HCT116 (cell line): ENCODE results near the gene TRERF1. TPM values are rescaled to one million over a fixed set of nuclear protein-coding genes. Genes with fewer than 3 reads are reported as not detected.

Experiments
- ATAC-seq: fragments of 200-7000 bp; cut with Tn5 transposase; 2 replicates; pipeline ENCODE4 v1.9.1; 2020; ENCODE audit warnings: mild to moderate bottlenecking, moderate library complexity
- BruUV-seq: library from RNA; stranded (reverse); fragments of 400-500 nt; replicated peaks from 2 replicates; lab custom pipeline; 2021; lab: Mats Ljungman, UMichigan
- CTCF ChIA-PET: fragments of 300-600 bp; sonication (Branson Sonifier 250); formaldehyde crosslinking; loops from one replicate; lab custom pipeline; 2021; ENCODE audit warnings: antibody characterized with exemption; lab: Charles Lee
- POLR2A ChIA-PET: fragments of 300-600, 350-600 bp; sonication (Branson Sonifier 250); formaldehyde crosslinking; loops from one replicate; lab custom pipeline; 2021; ENCODE audit warnings: antibody characterized with exemption; lab: Charles Lee
- RAD21 ChIA-PET, 2 experiments: fragments of 300-600 bp; sonication (Branson Sonifier 250); formaldehyde crosslinking; loops; one replicate each; lab custom pipeline; 2023; ENCODE audit warnings: low total read pairs in 2 of 2; ENCODE audit not compliant: uncharacterized antibody in 2 of 2, unreplicated experiment in 2 of 2, low non-redundant PET in 1 of 2; lab: Charles Lee
- DNase-seq: peaks from one replicate; pipeline ENCODE4 v3.0.0-alpha.2; 2010; ENCODE audit warnings: low read depth, low spot score
- H2AFZ ChIP-seq: fragments of 200-600 bp; shearing (Covaris generic), sonication (generic); 2 replicates; pipeline ENCODE4 v1.6.1; 2017; ENCODE audit warnings: low read depth, mixed run types, mixed read lengths, antibody characterized with exemption, low read length; ENCODE audit not compliant: poor library complexity, severe bottlenecking
- H3K27ac ChIP-seq: 2 replicates; pipeline ENCODE4 v1.5.1; 2012; ENCODE audit warnings: low read depth, low read length
- H3K27me3 ChIP-seq: fragments of 200-600 bp; sonication (generic); 2 replicates; pipeline ENCODE4 v1.6.1; 2016; ENCODE audit warnings: mixed run types, low read length, mixed read lengths; ENCODE audit not compliant: insufficient read depth
- H3K36me3 ChIP-seq, 2 experiments: fragments of 200-500 bp in 1 of 2; fragments of 200-600 bp in 1 of 2; sonication (Bioruptor generic) in 1 of 2; sonication (generic) in 1 of 2; 2 replicates each; pipeline versions ENCODE4 v1.5.1 to v1.6.1; 2014 to 2016; ENCODE audit warnings: low read length in 2 of 2, inconsistent platforms in 1 of 2, mixed read lengths in 1 of 2, mixed run types in 1 of 2; ENCODE audit not compliant: insufficient read depth in 2 of 2, control insufficient read depth in 1 of 2
- H3K4me1 ChIP-seq, 2 experiments: fragments of 200-600 bp in 1 of 2; sonication (generic) in 1 of 2; 2 replicates each; pipeline versions ENCODE4 v1.5.1 to v1.6.1; 2012 to 2017; ENCODE audit warnings: low read length in 2 of 2, inconsistent platforms in 1 of 2, mild to moderate bottlenecking in 1 of 2, mixed read lengths in 1 of 2, mixed run types in 1 of 2, moderate library complexity in 1 of 2; ENCODE audit not compliant: insufficient read depth in 2 of 2, control insufficient read depth in 1 of 2
- H3K4me2 ChIP-seq: fragments of 200-600 bp; sonication (generic); 2 replicates; pipeline ENCODE4 v1.6.1; 2017; ENCODE audit warnings: mixed run types, low read length, mixed read lengths
- H3K4me3 ChIP-seq, 2 experiments: fragments of 200-600 bp in 1 of 2; sonication (generic) in 1 of 2; replicated peaks in 1 of 2; 2 replicates each; pipeline ENCODE4 v1.5.1; 2011 to 2016; ENCODE audit warnings: low read length in 2 of 2, control low read depth in 1 of 2, low read depth in 1 of 2, mild to moderate bottlenecking in 1 of 2, mixed read lengths in 1 of 2, mixed run types in 1 of 2
- H3K79me2 ChIP-seq: fragments of 200-600 bp; sonication (generic); 2 replicates; pipeline ENCODE4 v1.6.1; 2017; ENCODE audit warnings: mild to moderate bottlenecking, mixed run types, low read length, moderate library complexity, mixed read lengths; ENCODE audit not compliant: insufficient read depth
- H3K9ac ChIP-seq: fragments of 200-600 bp; sonication (generic); 2 replicates; pipeline ENCODE4 v1.6.1; 2016; ENCODE audit warnings: low read length, mixed read lengths
- H3K9me2 ChIP-seq: fragments of 200-600 bp; sonication (generic), shearing (Covaris generic); 2 replicates; pipeline ENCODE4 v1.6.1; 2017; ENCODE audit warnings: mixed run types, mild to moderate bottlenecking, moderate library complexity; ENCODE audit not compliant: insufficient read depth
- H3K9me3 ChIP-seq, 2 experiments: fragments of 200-500 bp in 1 of 2; fragments of 200-600 bp in 1 of 2; sonication (Bioruptor generic) in 1 of 2; sonication (generic) in 1 of 2; 2 replicates each; pipeline ENCODE4 v1.6.1; 2014 to 2017; ENCODE audit warnings: low read length in 2 of 2, mixed read lengths in 2 of 2, inconsistent platforms in 1 of 2, low read depth in 1 of 2, mild to moderate bottlenecking in 1 of 2, mixed run types in 1 of 2, moderate library complexity in 1 of 2; ENCODE audit not compliant: control insufficient read depth in 1 of 2, insufficient read depth in 1 of 2
- H4K20me1 ChIP-seq: fragments of 200-600 bp; sonication (generic), shearing (Covaris generic); 2 replicates; pipeline ENCODE4 v1.6.1; 2017; ENCODE audit warnings: mixed run types, mild to moderate bottlenecking, moderate library complexity; ENCODE audit not compliant: insufficient read depth
- ATF3 ChIP-seq: IDR thresholded peaks from 2 replicates; pipeline ENCODE4 v1.6.1; 2012
- EGR1 ChIP-seq: IDR thresholded peaks from 2 replicates; pipeline ENCODE4 v1.6.1; 2012; ENCODE audit warnings: low read depth
- EZH2 ChIP-seq: fragments of 200-600 bp; sonication (generic); IDR thresholded peaks from 2 replicates; pipeline ENCODE4 v1.6.1; 2017; ENCODE audit warnings: antibody characterized with exemption, mixed run types
- JUND ChIP-seq: IDR thresholded peaks from 2 replicates; pipeline ENCODE4 v1.6.1; 2012
- POLR2A ChIP-seq: IDR thresholded peaks from 2 replicates; pipeline ENCODE4 v1.7.0; 2011; ENCODE audit warnings: borderline replicate concordance; ENCODE audit not compliant: insufficient read depth, insufficient read length; ENCODE audit errors: extremely low read depth
- POLR2AphosphoS5 ChIP-seq: IDR thresholded peaks from 2 replicates; pipeline ENCODE4 v1.6.1; 2011; ENCODE audit warnings: mild to moderate bottlenecking, low read depth, low read length, moderate library complexity
- RAD21 ChIP-seq: IDR thresholded peaks from 2 replicates; pipeline ENCODE4 v1.6.1; 2012; ENCODE audit warnings: low read depth, mild to moderate bottlenecking
- SRF ChIP-seq: IDR thresholded peaks from 2 replicates; pipeline ENCODE4 v1.6.1; 2012; ENCODE audit warnings: low read depth
- TCF7L2 ChIP-seq: IDR thresholded peaks from 2 replicates; pipeline ENCODE4 v1.7.0; 2011; ENCODE audit warnings: borderline replicate concordance, inconsistent platforms; ENCODE audit not compliant: insufficient read depth, insufficient read length; ENCODE audit errors: extremely low read depth
- YY1 ChIP-seq: IDR thresholded peaks from 2 replicates; pipeline ENCODE4 v1.6.1; 2011; ENCODE audit warnings: low read length, low read depth, moderate library complexity, mild to moderate bottlenecking; ENCODE audit not compliant: insufficient replicate concordance; ENCODE audit errors: extremely low read depth
- ZFX ChIP-seq: fragments of 450-650 bp; IDR thresholded peaks from 2 replicates; pipeline ENCODE4 v1.6.1; 2017
- intact Hi-C: fragments of 100-400 bp; cut with micrococcal nuclease; formaldehyde crosslinking; loops from 2 replicates; pipeline ENCODE4 v1.10.0; 2022
- total RNA-seq: library from RNA; stranded (reverse); gene quantifications from one replicate; pipeline ENCODE4 v1.2.1, GENCODE V29; 2021; ENCODE audit not compliant: unreplicated experiment
- TF ChIP-seq, protein P1 (sequence below), 3 experiments: fragments of 200-600 bp in 1 of 3; sonication (generic) in 1 of 3; IDR thresholded peaks in 2 of 3; conservative IDR thresholded peaks in 1 of 3; 2 replicates each; pipeline ENCODE4 v1.5.1; 2012 to 2017; ENCODE audit warnings: low read depth in 2 of 3, low read length in 2 of 3, antibody characterized with exemption in 1 of 3, borderline replicate concordance in 1 of 3, control low read depth in 1 of 3, mild to moderate bottlenecking in 1 of 3, mixed read lengths in 1 of 3, mixed run types in 1 of 3, moderate library complexity in 1 of 3; ENCODE audit not compliant: insufficient read depth in 1 of 3
- TF ChIP-seq, protein P2 (sequence below): IDR thresholded peaks from 2 replicates; pipeline ENCODE4 v1.6.1; 2011; ENCODE audit warnings: mild to moderate bottlenecking, low read length, moderate library complexity; ENCODE audit not compliant: insufficient replicate concordance; ENCODE audit errors: extremely low read depth
- TF ChIP-seq, protein P3 (sequence below): IDR thresholded peaks from 2 replicates; pipeline ENCODE4 v1.6.1; 2012; ENCODE audit warnings: low read depth

Gene TRERF1
- total RNA-seq, 1 experiment from 2014 or later, result 12.4 TPM

DNA sequence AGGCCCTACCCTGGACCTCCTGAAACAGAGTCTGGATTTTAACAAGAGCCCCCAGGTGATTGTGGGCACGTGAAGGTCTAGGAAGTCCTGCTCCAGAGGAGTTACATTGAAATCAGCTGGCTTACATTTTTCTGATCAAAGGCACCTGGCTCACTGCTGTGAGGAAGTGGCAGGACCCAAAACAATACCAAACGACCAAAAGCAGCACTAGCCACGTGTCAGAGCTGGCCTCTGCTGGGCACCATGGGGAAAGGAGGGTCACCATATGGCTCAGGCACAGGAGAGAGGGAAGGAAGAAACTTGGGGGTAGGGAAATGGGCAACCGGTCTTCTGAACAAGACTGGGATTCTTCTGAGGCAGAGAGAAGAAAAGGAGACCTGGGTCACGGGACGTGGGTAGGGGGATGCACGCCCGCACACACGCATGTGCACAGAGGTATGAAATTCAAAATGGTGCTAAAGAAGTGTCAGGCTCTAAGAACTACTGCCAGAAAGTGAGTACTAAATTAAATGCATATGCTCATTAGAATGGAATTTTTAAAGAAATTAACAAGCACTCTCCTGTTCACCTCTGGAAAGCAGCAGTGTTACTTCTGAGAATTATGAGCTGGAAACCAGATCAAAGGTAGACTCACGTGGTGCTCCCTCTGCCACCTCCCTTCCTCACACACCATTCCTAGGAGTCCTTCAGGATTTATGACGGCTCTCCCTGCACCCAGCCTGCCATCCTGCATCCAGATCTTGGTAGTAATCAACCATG, 113.6 kb downstream of the TRERF1 start:
- ATAC-seq (peak; percentile 10), DNase-seq (no peak)
- ChIA-PET CTCF (no interaction called here), POLR2A (interaction anchor here (0.7 kb wide), 1 partner anchor 13 kb away, joined by 3 read pairs; no protein-coding TSS in a partner anchor)
- peak overlapping the region in 1 of 2 experiments; percentile 10; a peak in 1 of 4 replicates for H3K4me3 ChIP-seq
- peak overlapping the region; percentile 68 for H3K4me2 ChIP-seq
- H3K9me2 ChIP-seq, result no peaks in the 10 kb centered on the region
- peaks cover 30 to 34% of the 10 kb centered on the region in 2 experiments for H3K4me1 ChIP-seq
- no peaks in the 10 kb centered on the region for H3K36me3 ChIP-seq
- H3K79me2 ChIP-seq, result no peaks in the 10 kb centered on the region
- H3K9ac ChIP-seq, result peak overlapping the region; percentile 31
- peak overlapping the region; percentile 53 for H3K27ac ChIP-seq
- BruUV-seq, result no TSS peak
- TF ChIP-seq, protein P1, sequence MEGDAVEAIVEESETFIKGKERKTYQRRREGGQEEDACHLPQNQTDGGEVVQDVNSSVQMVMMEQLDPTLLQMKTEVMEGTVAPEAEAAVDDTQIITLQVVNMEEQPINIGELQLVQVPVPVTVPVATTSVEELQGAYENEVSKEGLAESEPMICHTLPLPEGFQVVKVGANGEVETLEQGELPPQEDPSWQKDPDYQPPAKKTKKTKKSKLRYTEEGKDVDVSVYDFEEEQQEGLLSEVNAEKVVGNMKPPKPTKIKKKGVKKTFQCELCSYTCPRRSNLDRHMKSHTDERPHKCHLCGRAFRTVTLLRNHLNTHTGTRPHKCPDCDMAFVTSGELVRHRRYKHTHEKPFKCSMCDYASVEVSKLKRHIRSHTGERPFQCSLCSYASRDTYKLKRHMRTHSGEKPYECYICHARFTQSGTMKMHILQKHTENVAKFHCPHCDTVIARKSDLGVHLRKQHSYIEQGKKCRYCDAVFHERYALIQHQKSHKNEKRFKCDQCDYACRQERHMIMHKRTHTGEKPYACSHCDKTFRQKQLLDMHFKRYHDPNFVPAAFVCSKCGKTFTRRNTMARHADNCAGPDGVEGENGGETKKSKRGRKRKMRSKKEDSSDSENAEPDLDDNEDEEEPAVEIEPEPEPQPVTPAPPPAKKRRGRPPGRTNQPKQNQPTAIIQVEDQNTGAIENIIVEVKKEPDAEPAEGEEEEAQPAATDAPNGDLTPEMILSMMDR (IDR thresholded peaks at IDR 0.05 in 2 of 3, conservative IDR thresholded peaks at IDR 0.05 in 1 of 3; ENCODE audit: borderline replicate concordance in 1 of 3, insufficient read depth in 1 of 3, low read depth in 2 of 3, low read length in 2 of 3), result no peak
- TF ChIP-seq ZFX (no peak), TCF7L2 (peak; percentile 16), ATF3 (no peak), RAD21 (0 out of 2 replicates have a peak, but pooled peaks have one; percentile 5), SRF (no peak), YY1 (no peak), JUND (no peak), POLR2A (no peak), EGR1 (no peak), POLR2AphosphoS5 (no peak), EZH2 (no peak)
- TF ChIP-seq, protein P2, sequence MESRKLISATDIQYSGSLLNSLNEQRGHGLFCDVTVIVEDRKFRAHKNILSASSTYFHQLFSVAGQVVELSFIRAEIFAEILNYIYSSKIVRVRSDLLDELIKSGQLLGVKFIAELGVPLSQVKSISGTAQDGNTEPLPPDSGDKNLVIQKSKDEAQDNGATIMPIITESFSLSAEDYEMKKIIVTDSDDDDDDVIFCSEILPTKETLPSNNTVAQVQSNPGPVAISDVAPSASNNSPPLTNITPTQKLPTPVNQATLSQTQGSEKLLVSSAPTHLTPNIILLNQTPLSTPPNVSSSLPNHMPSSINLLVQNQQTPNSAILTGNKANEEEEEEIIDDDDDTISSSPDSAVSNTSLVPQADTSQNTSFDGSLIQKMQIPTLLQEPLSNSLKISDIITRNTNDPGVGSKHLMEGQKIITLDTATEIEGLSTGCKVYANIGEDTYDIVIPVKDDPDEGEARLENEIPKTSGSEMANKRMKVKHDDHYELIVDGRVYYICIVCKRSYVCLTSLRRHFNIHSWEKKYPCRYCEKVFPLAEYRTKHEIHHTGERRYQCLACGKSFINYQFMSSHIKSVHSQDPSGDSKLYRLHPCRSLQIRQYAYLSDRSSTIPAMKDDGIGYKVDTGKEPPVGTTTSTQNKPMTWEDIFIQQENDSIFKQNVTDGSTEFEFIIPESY, result no peak
- TF ChIP-seq, protein P3, sequence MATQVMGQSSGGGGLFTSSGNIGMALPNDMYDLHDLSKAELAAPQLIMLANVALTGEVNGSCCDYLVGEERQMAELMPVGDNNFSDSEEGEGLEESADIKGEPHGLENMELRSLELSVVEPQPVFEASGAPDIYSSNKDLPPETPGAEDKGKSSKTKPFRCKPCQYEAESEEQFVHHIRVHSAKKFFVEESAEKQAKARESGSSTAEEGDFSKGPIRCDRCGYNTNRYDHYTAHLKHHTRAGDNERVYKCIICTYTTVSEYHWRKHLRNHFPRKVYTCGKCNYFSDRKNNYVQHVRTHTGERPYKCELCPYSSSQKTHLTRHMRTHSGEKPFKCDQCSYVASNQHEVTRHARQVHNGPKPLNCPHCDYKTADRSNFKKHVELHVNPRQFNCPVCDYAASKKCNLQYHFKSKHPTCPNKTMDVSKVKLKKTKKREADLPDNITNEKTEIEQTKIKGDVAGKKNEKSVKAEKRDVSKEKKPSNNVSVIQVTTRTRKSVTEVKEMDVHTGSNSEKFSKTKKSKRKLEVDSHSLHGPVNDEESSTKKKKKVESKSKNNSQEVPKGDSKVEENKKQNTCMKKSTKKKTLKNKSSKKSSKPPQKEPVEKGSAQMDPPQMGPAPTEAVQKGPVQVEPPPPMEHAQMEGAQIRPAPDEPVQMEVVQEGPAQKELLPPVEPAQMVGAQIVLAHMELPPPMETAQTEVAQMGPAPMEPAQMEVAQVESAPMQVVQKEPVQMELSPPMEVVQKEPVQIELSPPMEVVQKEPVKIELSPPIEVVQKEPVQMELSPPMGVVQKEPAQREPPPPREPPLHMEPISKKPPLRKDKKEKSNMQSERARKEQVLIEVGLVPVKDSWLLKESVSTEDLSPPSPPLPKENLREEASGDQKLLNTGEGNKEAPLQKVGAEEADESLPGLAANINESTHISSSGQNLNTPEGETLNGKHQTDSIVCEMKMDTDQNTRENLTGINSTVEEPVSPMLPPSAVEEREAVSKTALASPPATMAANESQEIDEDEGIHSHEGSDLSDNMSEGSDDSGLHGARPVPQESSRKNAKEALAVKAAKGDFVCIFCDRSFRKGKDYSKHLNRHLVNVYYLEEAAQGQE, result no peak
- TF ChIP-seq, all 23 proteins: peak for 2
- Histone ChIP-seq H3K9me3 (no peaks in the 10 kb centered on the region), H4K20me1 (no peaks in the 10 kb centered on the region), H2AFZ (no peak overlapping the region), H3K27me3 (no peaks in the 10 kb centered on the region)
- RAD21 ChIA-PET, result no interaction called here
- intact Hi-C loops, result loop anchor here (5.0 kb wide), 1 partner anchor 114 kb away; the partner anchor contains the start of gene TRERF1
